DMS114 treated with DMSO at 0.1 percent for 48 hours (cell line): ENCODE results near the gene ZSCAN23.
A peak's percentile ranks its signal among the peaks of the same experiment; 100 is the strongest.

Experiments
- DNase-seq: peaks from one replicate; lab custom pipeline; 2025; ENCODE audit not compliant: unreplicated experiment; lab: John Stamatoyannopoulos, UW

The ZSCAN23 gene

DNA sequence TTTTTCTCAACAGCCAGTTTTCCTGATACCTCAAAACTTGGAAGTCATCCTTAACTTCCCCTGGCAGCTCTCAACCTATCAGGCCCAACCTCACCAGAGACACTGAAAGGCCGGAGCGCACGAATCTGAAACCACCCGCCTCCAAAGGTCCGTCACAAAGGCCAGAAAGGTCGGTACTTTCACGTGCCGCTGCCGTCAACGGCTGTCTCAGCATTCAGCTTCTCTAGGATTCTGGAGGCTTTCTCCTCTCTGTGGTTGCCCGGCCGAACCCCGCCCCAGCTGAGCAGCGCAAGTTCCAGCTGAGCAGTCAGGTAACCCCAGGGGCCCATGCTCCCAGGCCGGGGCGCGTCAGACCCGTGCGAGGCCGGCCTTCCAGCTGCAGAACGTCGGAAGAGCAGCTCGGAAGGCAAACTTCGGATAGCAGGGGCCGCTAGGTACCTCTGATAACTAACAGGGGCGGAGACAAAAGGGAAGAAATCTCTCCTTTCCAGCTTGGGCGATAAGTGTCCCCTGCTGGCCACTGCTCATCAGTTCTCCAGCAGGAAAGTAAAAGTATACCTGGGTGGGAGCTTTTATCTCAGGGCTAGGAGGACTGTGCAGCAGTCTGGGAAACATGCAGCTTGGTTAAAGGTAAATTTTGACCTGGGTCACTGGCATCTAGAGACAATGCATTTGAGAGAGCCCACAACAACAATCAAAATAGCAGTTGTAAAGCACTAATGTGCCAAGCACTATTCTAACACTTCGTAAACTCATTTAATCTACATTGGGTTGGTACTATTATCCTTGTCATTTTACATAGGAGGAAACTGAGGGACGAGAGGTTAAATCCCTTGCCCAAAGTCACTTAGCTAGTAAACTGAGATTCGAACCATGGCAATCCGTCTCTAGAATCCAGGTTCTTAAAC lies 59.8 kb downstream of the ZSCAN23 start:
- peak; percentile 74 for DNase-seq
